HEK293T (cell line): ENCODE measurements around the gene PEAK3.

ENCODE experiments used
- CTCF ChIA-PET: fragments of 350-600 bp; formaldehyde crosslinking; extraction: SDS; loops from one replicate; lab custom pipeline; 2021; ENCODE audit warnings: antibody characterized with exemption, inconsistent platforms; lab: Yijun Ruan, JAX
- POLR2A ChIA-PET: fragments of 350-600 bp; formaldehyde crosslinking; extraction: SDS; loops from one replicate; lab custom pipeline; 2020; ENCODE audit warnings: antibody characterized with exemption, inconsistent platforms; lab: Yijun Ruan, JAX
- DNase-seq: peaks from one replicate; pipeline ENCODE4 v3.0.0; 2012; ENCODE audit warnings: mixed read lengths; ENCODE audit errors: extremely low spot score
- ARNT ChIP-seq: fragments of 450-650 bp; IDR thresholded peaks from 2 replicates; pipeline ENCODE4 v1.6.1; 2017; ENCODE audit warnings: mild to moderate bottlenecking
- BHLHE40 ChIP-seq: fragments of 450-650 bp; IDR thresholded peaks from 2 replicates; pipeline ENCODE4 v1.6.1; 2016; ENCODE audit warnings: mild to moderate bottlenecking, moderate library complexity, borderline replicate concordance
- CTBP1 ChIP-seq: fragments of 450-650 bp; IDR thresholded peaks from 2 replicates; pipeline ENCODE4 v1.6.1; 2016; ENCODE audit warnings: borderline replicate concordance
- ELF4 ChIP-seq: fragments of 450-650 bp; IDR thresholded peaks from 2 replicates; pipeline ENCODE4 v1.6.1; 2017; ENCODE audit warnings: antibody characterized with exemption
- FOXA1 ChIP-seq: fragments of 450-650 bp; IDR thresholded peaks from 2 replicates; pipeline ENCODE4 v1.6.1; 2016; ENCODE audit warnings: mild to moderate bottlenecking
- FOXK2 ChIP-seq: fragments of 450-650 bp; IDR thresholded peaks from 2 replicates; pipeline ENCODE4 v1.6.1; 2016; ENCODE audit warnings: mild to moderate bottlenecking
- FOXM1 ChIP-seq: fragments of 450-650 bp; IDR thresholded peaks from 2 replicates; pipeline ENCODE4 v1.6.1; 2017; ENCODE audit warnings: mild to moderate bottlenecking, borderline replicate concordance
- HDGF ChIP-seq: fragments of 450-650 bp; IDR thresholded peaks from 2 replicates; pipeline ENCODE4 v1.6.1; 2017; ENCODE audit warnings: antibody characterized with exemption, borderline replicate concordance
- L3MBTL2 ChIP-seq: fragments of 450-650 bp; conservative IDR thresholded peaks from 2 replicates; pipeline ENCODE4 v1.6.1; 2016; ENCODE audit warnings: mild to moderate bottlenecking
- LEF1 ChIP-seq: fragments of 450-650 bp; IDR thresholded peaks from 2 replicates; pipeline ENCODE4 v1.6.1; 2017; ENCODE audit warnings: mild to moderate bottlenecking, borderline replicate concordance
- NFRKB ChIP-seq: fragments of 450-650 bp; IDR thresholded peaks from 2 replicates; pipeline ENCODE4 v1.6.1; 2016; ENCODE audit warnings: mild to moderate bottlenecking, moderate library complexity
- PKNOX1 ChIP-seq: fragments of 450-650 bp; IDR thresholded peaks from 2 replicates; pipeline ENCODE4 v1.6.1; 2016
- SP1 ChIP-seq: fragments of 450-650 bp; IDR thresholded peaks from 2 replicates; pipeline ENCODE4 v1.6.1; 2017
- SUZ12 ChIP-seq: fragments of 450-650 bp; IDR thresholded peaks from 2 replicates; pipeline ENCODE4 v1.6.1; 2016; ENCODE audit warnings: mild to moderate bottlenecking
- TARDBP ChIP-seq: fragments of 450-650 bp; IDR thresholded peaks from 2 replicates; pipeline ENCODE4 v1.6.1; 2016
- ZNF384 ChIP-seq: fragments of 450-650 bp; IDR thresholded peaks from 2 replicates; pipeline ENCODE4 v1.6.1; 2016

Gene PEAK3

DNA sequence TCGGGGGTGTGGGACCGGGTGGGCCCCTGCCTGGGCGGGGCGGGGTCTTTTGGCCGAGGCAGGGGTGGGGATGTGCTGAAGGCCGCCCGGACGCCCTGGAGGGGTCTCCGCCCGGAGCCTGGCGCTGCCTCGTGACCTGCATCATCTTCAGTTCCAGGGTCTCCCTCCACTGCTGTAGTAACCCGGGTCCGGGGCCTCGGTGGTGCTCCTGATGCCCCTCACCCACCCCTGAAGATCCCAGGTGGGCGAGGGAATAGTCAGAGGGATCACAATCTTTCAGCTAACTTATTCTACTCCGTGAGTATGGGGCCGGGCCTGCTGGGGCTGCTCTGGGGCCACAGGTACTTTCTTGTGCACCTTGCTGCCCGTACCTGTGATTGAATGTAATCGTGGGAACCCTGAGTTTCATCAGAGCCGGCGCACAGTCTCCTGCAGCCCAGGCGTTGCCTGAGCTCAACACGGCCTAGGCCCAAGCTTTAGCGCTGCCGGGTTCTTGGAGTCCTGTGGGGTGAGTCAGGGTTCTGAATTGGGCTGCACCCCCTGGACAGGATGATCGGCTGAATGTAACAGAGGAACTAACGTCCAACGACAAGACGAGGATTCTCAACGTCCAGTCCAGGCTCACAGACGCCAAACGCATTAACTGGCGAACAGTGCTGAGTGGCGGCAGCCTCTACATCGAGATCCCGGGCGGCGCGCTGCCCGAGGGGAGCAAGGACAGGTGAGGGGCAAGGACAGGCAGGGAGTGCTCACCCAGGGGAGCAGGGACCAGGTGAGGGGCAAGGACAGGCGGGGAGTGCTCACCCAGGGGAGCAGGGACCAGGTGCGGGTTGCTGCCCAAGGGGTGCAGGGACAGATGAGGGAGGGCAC, 10.5 kb downstream of the PEAK3 start:
- CTCF ChIA-PET = interaction anchor here (1.3 kb wide), 1 partner anchor 9 kb away, joined by 4 read pairs; no protein-coding TSS in a partner anchor
- no peak for DNase-seq
- POLR2A ChIA-PET = interaction anchor here (1.0 to 2.1 kb wide), 8 partner anchors 12 to 122 kb away, joined by 3 to 18 read pairs (median 5); partner anchors contain the start of genes AP3D1, LSM7, PLEKHJ1 and SPPL2B
- no peak for TF ChIP-seq L3MBTL2
- TF ChIP-seq PKNOX1 = no peak
- TF ChIP-seq ZNF384 = no peak
- no peak for TF ChIP-seq BHLHE40
- no peak for TF ChIP-seq ELF4
- no peak for TF ChIP-seq FOXK2
- TF ChIP-seq HDGF = no peak

DNA sequence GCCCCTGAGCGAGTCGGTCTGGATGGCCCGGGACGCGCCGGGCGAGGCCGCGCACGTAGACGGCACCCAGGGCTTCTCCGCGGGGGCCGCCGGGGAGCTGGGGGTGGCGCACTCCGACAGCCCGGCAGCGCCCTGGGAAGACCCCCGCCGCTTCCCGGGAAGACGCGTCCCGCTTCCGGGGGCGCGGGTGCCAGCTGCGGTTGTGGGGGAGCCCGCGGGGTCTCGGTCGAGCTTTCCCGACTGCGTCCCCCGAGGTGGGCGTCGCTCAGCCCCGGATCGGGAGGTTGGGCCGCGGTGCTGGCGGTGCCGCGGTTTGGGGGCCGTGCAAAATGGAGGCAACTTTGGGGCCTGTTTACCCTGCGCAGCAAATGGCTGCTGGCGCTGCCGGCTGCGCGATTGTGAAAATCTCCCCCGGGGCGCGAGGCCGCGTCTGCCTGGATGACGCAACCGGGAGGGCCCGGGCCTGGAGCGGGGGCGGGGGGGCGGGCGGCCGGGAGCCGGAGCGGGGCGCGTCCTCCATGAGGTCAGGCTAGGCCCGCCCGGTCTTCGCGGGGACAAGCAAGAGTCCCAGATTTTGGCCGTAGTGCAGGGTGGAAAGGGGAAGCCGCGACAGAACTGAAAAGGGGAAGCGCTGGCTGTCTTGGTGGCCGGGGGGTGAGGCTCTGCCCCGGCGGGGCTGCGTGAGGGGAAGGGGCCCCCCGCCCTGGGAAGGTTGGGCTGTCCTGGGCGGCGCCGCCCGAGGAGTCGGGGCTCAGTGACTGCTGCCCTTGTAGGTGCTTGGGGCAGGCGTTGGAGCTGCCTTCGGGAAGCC, 11.3 kb downstream of the PEAK3 start:
- POLR2A ChIA-PET = interaction anchor here (1.0 to 2.1 kb wide), 9 partner anchors 10 to 121 kb away, joined by 3 to 18 read pairs (median 6); partner anchors contain the start of genes AP3D1, LSM7, PLEKHJ1 and SPPL2B
- CTCF ChIA-PET = no interaction called here
- no peak for DNase-seq
- TF ChIP-seq CTBP1 (no peak), ELF4 (no peak), ARNT (no peak), TARDBP (no peak), LEF1 (no peak), SP1 (no peak), FOXM1 (no peak), L3MBTL2 (no peak), NFRKB (no peak), PKNOX1 (no peak), FOXK2 (no peak), FOXA1 (no peak), HDGF (no peak), BHLHE40 (no peak), SUZ12 (no peak), ZNF384 (no peak)

DNA sequence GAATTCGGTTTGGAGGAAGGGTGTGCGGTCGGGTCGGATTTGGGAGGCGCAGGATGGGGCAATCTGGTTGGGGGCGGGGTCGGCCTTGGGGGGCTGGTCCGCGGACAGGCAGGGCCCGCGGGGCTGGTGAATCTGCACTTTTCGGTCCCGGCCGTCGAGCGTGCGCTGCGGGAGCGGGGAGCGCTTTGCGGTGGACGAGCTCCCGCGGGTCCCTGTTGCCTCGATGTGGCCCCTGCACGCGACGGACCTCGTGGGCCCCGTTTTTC, 11.9 kb downstream of the PEAK3 start:
- POLR2A ChIA-PET = interaction anchor here (1.0 to 1.7 kb wide), 5 partner anchors 9 to 121 kb away, joined by 3 to 6 read pairs (median 4); no protein-coding TSS in a partner anchor
- TF ChIP-seq ZNF384 = no peak
- no peak for TF ChIP-seq BHLHE40
- no peak for TF ChIP-seq SP1
- TF ChIP-seq TARDBP = no peak
- TF ChIP-seq L3MBTL2 = no peak
- TF ChIP-seq SUZ12 = no peak
- no peak for TF ChIP-seq LEF1
- no peak for TF ChIP-seq FOXM1
- TF ChIP-seq FOXA1 = no peak
- TF ChIP-seq ARNT = no peak
- TF ChIP-seq PKNOX1 = no peak
- no peak for TF ChIP-seq HDGF
- no peak for TF ChIP-seq FOXK2
- no peak for TF ChIP-seq NFRKB
- TF ChIP-seq ELF4 = no peak
- no peak for TF ChIP-seq CTBP1
- DNase-seq = no peak
- CTCF ChIA-PET = no interaction called here

DNA sequence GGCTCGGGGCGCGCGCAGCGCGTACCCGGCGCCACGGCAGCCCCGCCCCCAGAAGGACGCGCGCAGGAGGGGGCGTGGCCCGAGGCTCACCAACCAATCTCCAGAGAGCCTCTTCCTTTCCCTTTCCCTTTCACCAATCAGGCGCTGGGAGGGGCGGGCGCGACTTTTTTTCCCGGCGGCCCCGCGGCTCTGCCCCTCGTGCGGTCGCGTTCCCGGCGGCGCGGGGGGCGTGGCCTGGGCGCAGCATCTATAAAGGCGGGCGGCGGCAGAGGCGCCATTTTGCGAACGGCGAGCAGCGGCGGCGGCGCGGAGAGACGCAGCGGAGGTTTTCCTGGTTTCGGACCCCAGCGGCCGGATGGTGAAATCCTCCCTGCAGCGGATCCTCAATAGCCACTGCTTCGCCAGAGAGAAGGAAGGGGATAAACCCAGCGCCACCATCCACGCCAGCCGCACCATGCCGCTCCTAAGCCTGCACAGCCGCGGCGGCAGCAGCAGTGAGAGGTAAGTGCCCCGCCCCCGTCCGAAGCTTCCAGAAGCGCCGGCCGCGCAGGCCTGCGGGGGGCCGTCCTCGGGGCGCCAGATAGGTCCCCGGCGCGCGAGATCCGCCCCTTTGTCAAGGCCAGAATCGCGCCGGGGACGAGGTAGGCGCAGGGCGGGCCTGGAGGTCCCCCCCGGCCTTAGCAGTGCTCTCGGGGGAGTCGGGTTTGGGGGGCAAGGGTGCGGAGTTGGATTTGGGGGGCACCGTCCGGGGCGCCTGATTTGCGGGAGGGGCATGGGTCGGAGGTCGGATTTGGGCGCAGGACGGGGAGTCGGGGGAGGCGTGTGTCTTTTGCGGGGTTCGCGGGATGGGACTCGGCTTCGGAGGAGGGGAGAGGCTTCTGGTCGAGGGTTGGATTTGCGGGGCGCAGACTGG, 12.5 kb downstream of the PEAK3 start:
- CTCF ChIA-PET = no interaction called here

GRCh38 chr19:2268861-2269243, 13.1 kb downstream of the PEAK3 start:
- ChIA-PET POLR2A (no interaction called here), CTCF (no interaction called here)
- no peak for DNase-seq
- no peak for TF ChIP-seq FOXK2
- TF ChIP-seq PKNOX1 = no peak
- no peak for TF ChIP-seq CTBP1
- TF ChIP-seq FOXM1 = no peak; the same call in 1 of the 2 replicates
- no peak for TF ChIP-seq SUZ12
- TF ChIP-seq BHLHE40 = no peak
- no peak for TF ChIP-seq FOXA1
- no peak for TF ChIP-seq ARNT
- no peak for TF ChIP-seq LEF1
- no peak for TF ChIP-seq ZNF384
- TF ChIP-seq ELF4 = no peak
- TF ChIP-seq NFRKB = no peak
- no peak for TF ChIP-seq L3MBTL2
- TF ChIP-seq SP1 = no peak
- TF ChIP-seq TARDBP = no peak
- no peak for TF ChIP-seq HDGF

More for the DNA sequence above, 12.5 kb downstream of the PEAK3 start:
- TF ChIP-seq FOXA1 (no peak), LEF1 (peak; percentile 73; the same call in 1 of the 2 replicates), ELF4 (peak; percentile 86)
- DNase-seq = peak; percentile 99
- POLR2A ChIA-PET = interaction anchor here (1.1 to 1.3 kb wide), 2 partner anchors 9 to 32 kb away, joined by 4 to 6 read pairs; no protein-coding TSS in a partner anchor
